NB4 (cell line): ENCODE measurements around the gene TSPAN33.

ENCODE experiments used
- DNase-seq: peaks from one replicate; pipeline ENCODE4 v3.0.0; 2010; ENCODE audit warnings: low read depth
- H3K4me3 ChIP-seq: one replicate; pipeline ENCODE4 v1.5.1; 2011; ENCODE audit warnings: mild to moderate bottlenecking, low read depth, low read length, moderate library complexity
- CTCF ChIP-seq: IDR thresholded peaks from one replicate; pipeline ENCODE4 v1.5.1; 2012; ENCODE audit warnings: low read depth, low read length
- MAX ChIP-seq: IDR thresholded peaks from 2 replicates; pipeline ENCODE4 v1.6.1; 2011; ENCODE audit warnings: low read depth, low read length
- MYC ChIP-seq: IDR thresholded peaks from 2 replicates; pipeline ENCODE4 v1.6.1; 2011; ENCODE audit warnings: low read depth, low read length
- POLR2A ChIP-seq: IDR thresholded peaks from 2 replicates; pipeline ENCODE4 v1.6.1; 2011; ENCODE audit warnings: mild to moderate bottlenecking; ENCODE audit not compliant: insufficient read length; ENCODE audit errors: extremely low read depth

The TSPAN33 gene

DNA sequence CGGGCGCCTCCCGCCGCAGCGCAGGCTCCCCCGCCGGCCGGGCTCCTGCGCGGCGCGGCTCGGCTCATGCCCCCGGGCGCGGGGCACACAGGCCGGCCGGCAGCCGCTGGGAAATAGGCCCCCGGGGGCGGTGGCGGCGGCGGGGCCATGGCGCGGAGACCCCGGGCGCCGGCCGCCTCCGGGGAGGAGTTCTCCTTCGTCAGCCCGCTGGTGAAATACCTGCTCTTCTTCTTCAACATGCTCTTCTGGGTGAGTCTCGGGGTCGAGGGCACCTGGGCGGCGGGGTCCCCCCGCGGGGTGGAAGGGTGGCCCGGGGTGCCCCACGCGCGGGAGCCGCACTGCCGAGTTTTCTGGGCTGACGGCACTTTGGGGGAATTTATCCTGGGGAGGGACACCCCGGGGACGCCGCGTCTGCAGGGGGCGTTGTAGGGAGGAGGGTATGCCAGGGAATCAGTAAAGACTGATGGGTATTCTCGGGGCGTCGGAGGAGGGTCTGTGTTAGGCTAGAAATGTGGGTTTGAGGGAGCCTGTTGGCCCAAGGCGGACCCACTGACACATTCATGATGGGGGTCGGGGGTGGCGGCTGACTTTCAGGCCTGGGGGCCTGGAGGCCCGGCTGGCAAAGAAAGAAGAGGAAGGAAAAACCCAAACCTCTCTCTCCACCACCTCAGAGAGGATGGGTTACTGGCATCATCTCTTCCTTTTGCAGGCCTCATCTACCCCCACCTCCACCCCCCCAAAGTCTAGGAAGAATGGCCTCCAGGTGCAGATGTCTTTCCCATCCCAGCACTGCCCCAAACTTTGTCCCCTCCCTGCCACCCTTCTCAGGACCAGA lies 544 bp downstream of the TSPAN33 start:
- H3K4me3 ChIP-seq, result peak overlapping the region; percentile 12
- no peak for TF ChIP-seq POLR2A
- peak; percentile 36 for TF ChIP-seq CTCF
- no peak for DNase-seq

GRCh38 chr7:129146237-129146979 lies 1.9 kb downstream of the TSPAN33 start:
- DNase-seq, result no peak
- H3K4me3 ChIP-seq, result no peak overlapping the region
- no peak for TF ChIP-seq POLR2A
- TF ChIP-seq MYC, result no peak
- TF ChIP-seq CTCF, result no peak
- no peak for TF ChIP-seq MAX

GRCh38 chr7:129147731-129148130 lies 3.2 kb downstream of the TSPAN33 start:
- TF ChIP-seq POLR2A, result no peak
- no peak for TF ChIP-seq MAX
- no peak for TF ChIP-seq MYC
- no peak overlapping the region for H3K4me3 ChIP-seq
- DNase-seq, result no peak

DNA sequence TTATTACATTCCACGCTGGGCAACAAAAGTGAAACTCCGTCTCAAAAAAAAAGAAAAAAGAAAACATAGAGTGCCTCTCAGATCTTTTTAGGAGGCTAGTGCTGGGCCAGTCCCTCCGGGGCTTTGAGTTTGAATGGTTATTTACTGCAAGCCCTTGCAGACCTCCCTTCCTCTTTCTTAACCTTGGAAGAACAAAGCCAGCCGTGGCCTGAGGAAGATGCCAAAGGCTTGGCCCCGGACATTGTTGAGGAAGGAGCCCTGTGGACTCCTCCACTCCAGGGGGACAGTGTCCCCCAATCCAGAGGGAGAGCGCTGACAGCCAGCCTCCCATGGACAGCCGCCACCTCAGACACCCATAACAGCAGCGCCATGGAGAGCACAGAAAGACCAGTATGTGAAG lies 5.0 kb downstream of the TSPAN33 start:
- TF ChIP-seq CTCF, result no peak
- TF ChIP-seq MAX, result no peak
- no peak for TF ChIP-seq POLR2A
- DNase-seq, result peak; percentile 46
- no peak overlapping the region for H3K4me3 ChIP-seq

DNA sequence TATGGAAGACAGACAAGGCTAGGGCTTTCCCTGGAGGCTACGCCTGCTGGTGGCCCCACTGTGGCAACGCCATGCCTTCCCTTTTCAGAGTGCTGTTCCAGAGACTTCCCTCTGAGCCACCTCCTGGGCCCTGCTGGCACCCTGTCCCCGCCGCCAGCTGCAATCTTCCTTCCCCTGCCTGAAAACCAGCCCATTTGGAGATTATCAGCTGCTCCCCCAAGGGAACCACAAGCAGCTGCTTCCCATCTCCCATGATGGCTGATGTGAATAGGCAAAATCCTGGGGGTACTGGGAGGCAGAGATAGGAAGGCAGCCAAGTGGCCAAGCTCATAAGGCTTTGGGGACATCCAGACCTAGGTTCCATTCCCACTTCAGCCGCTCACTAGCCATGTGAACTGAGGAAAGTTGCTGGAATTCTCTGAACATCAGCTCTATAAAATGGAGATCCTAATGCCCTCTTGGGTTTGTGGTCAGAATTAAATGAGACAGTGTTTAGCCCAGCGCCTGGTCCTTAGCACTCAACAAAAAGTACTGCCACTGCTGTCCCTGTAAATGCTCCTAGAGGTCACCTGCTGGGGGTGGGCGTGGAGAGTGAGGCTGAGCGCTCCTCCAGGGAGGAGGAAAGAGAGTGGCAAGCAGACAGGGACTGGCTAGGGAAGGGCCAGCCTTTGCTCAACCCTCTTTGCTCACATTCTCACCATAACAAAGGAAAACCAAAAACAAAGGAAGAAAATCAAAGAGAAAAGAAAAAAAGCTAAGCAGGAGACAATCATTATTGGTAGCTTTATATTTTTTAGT lies 5.9 kb downstream of the TSPAN33 start:
- no peak overlapping the region for H3K4me3 ChIP-seq
- TF ChIP-seq POLR2A (no peak), MAX (no peak), CTCF (no peak), MYC (no peak)
- DNase-seq, result no peak

GRCh38 chr7:129157651-129158050 lies 13.1 kb downstream of the TSPAN33 start:
- no peak overlapping the region for H3K4me3 ChIP-seq
- TF ChIP-seq MYC, result no peak
- TF ChIP-seq CTCF, result no peak
- TF ChIP-seq MAX, result no peak
- no peak for TF ChIP-seq POLR2A

More at GRCh38 chr7:129157651-129158050, 13.1 kb downstream of the TSPAN33 start:
- DNase-seq, result no peak
